ENCODE results near the gene ANKRD1. TPM values are rescaled to one million over a fixed set of nuclear protein-coding genes. Genes with fewer than 3 reads are reported as not detected.

ANKRD1 gene
- total RNA-seq, 2 experiments from 2014 or later, result not detected

GRCh38 chr10:90865401-90865800, 55.5 kb downstream of the ANKRD1 start:
- no peak for DNase-seq
- intact Hi-C loops (cut with micrococcal nuclease), result no loop called here
- peaks cover 1% of the 10 kb centered on the region for H3K4me1 Mint-ChIP-seq (ENCODE audit: low read depth)
- ChIA-PET CTCF (interaction anchor here (0.7 to 4.2 kb wide), 6 partner anchors 9 to 451 kb away, joined by 3 to 17 read pairs (median 5); no protein-coding TSS in a partner anchor), POLR2A (no interaction called here)
- H3K36me3 Mint-ChIP-seq, result peaks cover 2% of the 10 kb centered on the region
- H3K9me3 Mint-ChIP-seq, result peaks cover 5% of the 10 kb centered on the region
- H3K4me3 Mint-ChIP-seq, result no peak overlapping the region
- no peak overlapping the region for H3K27ac Mint-ChIP-seq
- peaks cover 39% of the 10 kb centered on the region for H3K27me3 Mint-ChIP-seq

DNA sequence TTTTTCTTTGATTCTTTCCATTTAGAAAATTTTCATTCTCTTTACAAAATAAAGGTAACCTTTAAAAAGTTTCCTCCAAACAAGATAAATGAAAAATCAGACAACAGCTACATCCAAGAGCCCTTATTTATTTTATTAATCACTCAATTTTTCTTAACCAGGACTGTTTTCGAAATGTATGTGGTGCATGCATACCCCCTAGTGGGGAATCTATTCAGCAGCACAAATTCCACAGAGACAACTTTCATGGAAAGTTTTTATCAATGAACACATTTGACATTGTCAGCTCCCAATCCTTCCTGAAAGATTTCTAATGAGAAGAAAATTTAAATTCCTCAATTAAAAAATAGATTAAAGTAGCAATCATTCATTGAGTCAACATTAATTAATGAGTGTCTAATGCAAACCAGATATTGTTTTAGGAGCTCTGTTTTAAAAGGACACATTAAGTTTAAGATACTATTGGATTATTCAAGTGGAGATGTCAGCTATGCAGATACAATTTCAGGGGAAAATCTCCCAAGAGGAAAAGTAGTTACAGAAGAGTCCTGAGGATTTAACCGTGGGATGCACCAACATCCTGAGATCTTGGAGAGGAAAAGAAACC, 57.9 kb downstream of the ANKRD1 start:
- intact Hi-C loops (cut with micrococcal nuclease), result loop anchor here (1.0 kb wide), 2 partner anchors 112 to 1070 kb away; no protein-coding TSS in a partner anchor
- H3K9me3 Mint-ChIP-seq, result no peaks in the 10 kb centered on the region
- no peak for DNase-seq
- peaks cover 10% of the 10 kb centered on the region for H3K4me1 Mint-ChIP-seq (ENCODE audit: low read depth)
- no peaks in the 10 kb centered on the region for H3K36me3 Mint-ChIP-seq
- POLR2A ChIA-PET, result no interaction called here
- H3K27me3 Mint-ChIP-seq, result peaks cover 33% of the 10 kb centered on the region
- H3K4me3 Mint-ChIP-seq, result no peak overlapping the region
- CTCF ChIA-PET, result interaction anchor here (0.6 to 4.2 kb wide), 8 partner anchors 9 to 638 kb away, joined by 3 to 23 read pairs (median 4); partner anchors contain the start of gene RPP30
- H3K27ac Mint-ChIP-seq, result no peak overlapping the region

Other genes with a start within 250 kb of the ANKRD1 start
- not detected for gene HTR7, start 63.0 kb downstream of the ANKRD1 start, total RNA-seq
- gene RPP30, start 49.1 kb downstream of the ANKRD1 start, total RNA-seq, result 100 to 1,000 TPM; 103 to 108 TPM